ENCODE data around the gene NRG3. TPM values are rescaled to one million over a fixed set of nuclear protein-coding genes. Genes with fewer than 3 reads are reported as not detected.

NRG3 gene
- total RNA-seq, 1 experiment from 2014 or later = not detected

DNA sequence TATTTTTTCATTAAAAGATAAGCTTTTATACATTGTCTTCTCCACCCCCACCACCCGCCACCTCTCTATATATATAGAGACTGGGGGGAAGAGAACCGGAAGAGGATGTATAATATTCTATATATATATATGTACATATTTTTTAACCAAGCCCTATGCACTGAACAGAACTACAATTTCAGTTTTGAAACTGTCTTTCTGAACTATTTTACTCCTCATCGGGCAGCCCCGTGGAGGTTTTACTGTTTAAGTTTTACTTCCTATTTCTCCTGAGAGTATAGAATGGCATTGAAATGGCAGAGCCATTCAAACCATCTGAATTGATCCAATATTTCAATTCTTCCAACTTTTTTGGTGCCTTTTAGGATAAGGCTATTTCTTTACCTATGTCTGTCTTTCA is 1047.1 kb downstream of the NRG3 start:
- CTCF ChIA-PET = no interaction called here

More for the DNA sequence above, 1047.1 kb downstream of the NRG3 start:
- Histone ChIP-seq H3K27me3 (ENCODE audit: insufficient read depth, low read length) (no peaks in the 10 kb centered on the region), H2AFZ (ENCODE audit: low read depth, low read length, poor library complexity, severe bottlenecking) (no peak overlapping the region), H3K36me3 (ENCODE audit: control insufficient read depth in 1 of 2, insufficient read depth in 2 of 2, low read length in 2 of 2) (no peaks in the 10 kb centered on the region), H3K9me3 (ENCODE audit: control insufficient read depth in 1 of 2, insufficient read depth in 1 of 2, low read depth in 1 of 2, low read length in 2 of 2) (peaks cover 0 to 31% of the 10 kb centered on the region in 2 experiments; a peak in 2 of 4 replicates), H4K20me1 (ENCODE audit: insufficient read depth) (no peaks in the 10 kb centered on the region), H3K4me2 (ENCODE audit: low read length) (no peak overlapping the region), H3K27ac (ENCODE audit: low read depth, low read length) (no peak overlapping the region), H3K4me1 (ENCODE audit: control insufficient read depth in 1 of 2, insufficient read depth in 2 of 2, low read length in 2 of 2) (no peaks in the 10 kb centered on the region), H3K79me2 (ENCODE audit: insufficient read depth, low read length) (no peaks in the 10 kb centered on the region), H3K9me2 (ENCODE audit: insufficient read depth) (no peaks in the 10 kb centered on the region), H3K9ac (ENCODE audit: low read length) (no peak overlapping the region), H3K4me3 (replicated peaks in 1 of 2; ENCODE audit: low read depth in 1 of 2, low read length in 2 of 2) (no peak overlapping the region)
- TF ChIP-seq TCF7L2 (IDR thresholded peaks at IDR 0.05; ENCODE audit: borderline replicate concordance, extremely low read depth, insufficient read depth, insufficient read length) (no peak), EZH2phosphoT487 (IDR thresholded peaks at IDR 0.05; ENCODE audit: borderline replicate concordance) (no peak), CBX3 (IDR thresholded peaks at IDR 0.05; ENCODE audit: low read depth) (no peak), JUND (IDR thresholded peaks at IDR 0.05) (no peak), MAX (IDR thresholded peaks at IDR 0.05) (no peak), POLR2A (IDR thresholded peaks at IDR 0.05; ENCODE audit: borderline replicate concordance, extremely low read depth, insufficient read depth, insufficient read length) (no peak), EZH2 (IDR thresholded peaks at IDR 0.05) (no peak), ZNF274 (IDR thresholded peaks at IDR 0.05; ENCODE audit: low read depth, low read length) (no peak), ZFX (IDR thresholded peaks at IDR 0.05) (no peak), ELF1 (IDR thresholded peaks at IDR 0.05; ENCODE audit: borderline replicate concordance, low read depth) (no peak), FOSL1 (IDR thresholded peaks at IDR 0.05; ENCODE audit: low read depth) (no peak), CEBPB (IDR thresholded peaks at IDR 0.05; ENCODE audit: low read depth) (no peak)
- TF ChIP-seq, protein P1, sequence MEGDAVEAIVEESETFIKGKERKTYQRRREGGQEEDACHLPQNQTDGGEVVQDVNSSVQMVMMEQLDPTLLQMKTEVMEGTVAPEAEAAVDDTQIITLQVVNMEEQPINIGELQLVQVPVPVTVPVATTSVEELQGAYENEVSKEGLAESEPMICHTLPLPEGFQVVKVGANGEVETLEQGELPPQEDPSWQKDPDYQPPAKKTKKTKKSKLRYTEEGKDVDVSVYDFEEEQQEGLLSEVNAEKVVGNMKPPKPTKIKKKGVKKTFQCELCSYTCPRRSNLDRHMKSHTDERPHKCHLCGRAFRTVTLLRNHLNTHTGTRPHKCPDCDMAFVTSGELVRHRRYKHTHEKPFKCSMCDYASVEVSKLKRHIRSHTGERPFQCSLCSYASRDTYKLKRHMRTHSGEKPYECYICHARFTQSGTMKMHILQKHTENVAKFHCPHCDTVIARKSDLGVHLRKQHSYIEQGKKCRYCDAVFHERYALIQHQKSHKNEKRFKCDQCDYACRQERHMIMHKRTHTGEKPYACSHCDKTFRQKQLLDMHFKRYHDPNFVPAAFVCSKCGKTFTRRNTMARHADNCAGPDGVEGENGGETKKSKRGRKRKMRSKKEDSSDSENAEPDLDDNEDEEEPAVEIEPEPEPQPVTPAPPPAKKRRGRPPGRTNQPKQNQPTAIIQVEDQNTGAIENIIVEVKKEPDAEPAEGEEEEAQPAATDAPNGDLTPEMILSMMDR (IDR thresholded peaks at IDR 0.05 in 2 of 3, conservative IDR thresholded peaks at IDR 0.05 in 1 of 3; ENCODE audit: borderline replicate concordance in 1 of 3, insufficient read depth in 1 of 3, low read depth in 2 of 3, low read length in 2 of 3) = no peak
- BruUV-seq (replicated peaks) = no TSS peak
- DNase-seq (ENCODE audit: low read depth, low spot score) = no peak
- intact Hi-C loops (cut with micrococcal nuclease) = no loop called here
- no peak for ATAC-seq
- ChIA-PET POLR2A (no interaction called here), RAD21 (ENCODE audit: low non-redundant PET in 1 of 2, low total read pairs in 2 of 2, uncharacterized antibody in 2 of 2, unreplicated experiment in 2 of 2) (no interaction called here)
